CD4-positive, alpha-beta T cell treated with Interleukin-4 for 4 hours (primary cell): ENCODE measurements around the gene MOB3B.
A peak's percentile ranks its signal among the peaks of the same experiment; 100 is the strongest.

Experiments used
- DNase-seq: peaks from one replicate; pipeline ENCODE4 v3.0.0-alpha.2; 2020

MOB3B gene

GRCh38 chr9:27540502-27540901 lies 10.9 kb upstream of the MOB3B start:
- DNase-seq, result no peak

GRCh38 chr9:27539479-27540441 lies 10.1 kb upstream of the MOB3B start:
- no peak for DNase-seq

- no peak for DNase-seq
These were observed 9.0 kb upstream of the MOB3B start for GRCh38 chr9:27538647-27539046.

GRCh38 chr9:27537756-27538155 lies 8.1 kb upstream of the MOB3B start:
- no peak for DNase-seq

GRCh38 chr9:27537027-27537435 lies 7.4 kb upstream of the MOB3B start:
- no peak for DNase-seq

- no peak for DNase-seq
These were observed 6.6 kb upstream of the MOB3B start for GRCh38 chr9:27536168-27536567.

- DNase-seq, result no peak
These were observed 6.1 kb upstream of the MOB3B start for GRCh38 chr9:27535701-27536118.

- no peak for DNase-seq
These were observed 5.1 kb upstream of the MOB3B start for GRCh38 chr9:27534658-27535209.

- no peak for DNase-seq
These were observed 4.5 kb upstream of the MOB3B start for GRCh38 chr9:27534131-27534530.

- no peak for DNase-seq
These were observed 3.7 kb upstream of the MOB3B start for GRCh38 chr9:27533311-27533710.

GRCh38 chr9:27532046-27532445 lies 2.4 kb upstream of the MOB3B start:
- DNase-seq, result no peak

- DNase-seq, result no peak
These were observed 1.5 kb upstream of the MOB3B start for GRCh38 chr9:27530915-27531755.

GRCh38 chr9:27528886-27529315 lies 713 bp downstream of the MOB3B start:
- peak; percentile 25 for DNase-seq

- DNase-seq, result peak; percentile 27
These were observed 1.3 kb downstream of the MOB3B start for GRCh38 chr9:27528076-27528885.

- no peak for DNase-seq
These were observed 1.9 kb downstream of the MOB3B start for GRCh38 chr9:27527702-27528075.

- no peak for DNase-seq
These were observed 5.4 kb downstream of the MOB3B start, which contains the start of gene IFNK for GRCh38 chr9:27524236-27524635. TSS of gene IFNK (plus strand) at chr9:27524290. CDS start at chr9:27524337, 47 bp downstream.

- DNase-seq, result no peak
These were observed 6.5 kb downstream of the MOB3B start for GRCh38 chr9:27523141-27523540.

GRCh38 chr9:27520986-27521385 lies 8.6 kb downstream of the MOB3B start:
- DNase-seq, result no peak

GRCh38 chr9:27519466-27520465 lies 9.8 kb downstream of the MOB3B start:
- DNase-seq, result no peak

GRCh38 chr9:27518809-27519208 lies 10.8 kb downstream of the MOB3B start:
- no peak for DNase-seq

GRCh38 chr9:27518006-27518405 lies 11.6 kb downstream of the MOB3B start:
- DNase-seq, result no peak
